ENCODE data around the gene GAPDHS. TPM values are rescaled to one million over a fixed set of nuclear protein-coding genes. Genes with fewer than 3 reads are reported as not detected.
A peak's percentile ranks its signal among the peaks of the same experiment; 100 is the strongest.

GAPDHS gene
- total RNA-seq, 1 donor from 2014 or later = not detected

DNA sequence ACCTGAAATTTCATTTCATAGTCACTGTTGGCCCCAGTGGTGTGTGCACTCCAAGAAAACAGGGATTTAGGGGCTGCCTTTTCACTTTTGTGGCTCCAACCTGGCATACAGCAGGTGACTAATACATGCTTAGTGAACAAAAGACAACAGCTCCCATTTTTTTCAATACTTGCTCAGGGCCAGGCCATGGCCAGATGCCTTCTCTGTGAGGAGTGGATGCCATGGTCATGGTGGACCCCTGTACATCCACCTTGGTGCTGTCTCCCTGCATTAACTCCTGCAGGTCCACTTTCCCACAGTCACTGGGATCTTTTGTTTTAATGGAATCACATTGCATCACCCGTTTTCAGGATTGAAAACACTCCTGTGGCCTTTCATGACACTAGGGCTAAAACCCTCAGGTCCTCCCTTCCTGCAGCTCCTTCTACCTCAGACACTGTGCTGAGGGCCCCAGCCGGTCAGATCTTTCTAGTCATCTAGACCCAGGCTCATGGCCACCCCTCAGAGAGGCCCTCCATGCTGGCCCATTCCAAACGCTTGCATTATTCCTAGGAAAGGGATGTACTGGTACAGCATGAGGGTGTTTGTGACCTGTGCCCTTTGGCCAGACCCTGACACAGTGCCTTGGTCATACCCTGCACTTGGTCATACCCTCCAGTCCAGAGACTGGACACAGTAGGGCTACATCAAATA lies 11.0 kb downstream of the GAPDHS start:
- Mint-ChIP-seq H3K36me3 (peaks cover 5% of the 10 kb centered on the region), H3K4me1 (peaks cover 27% of the 10 kb centered on the region), H3K27me3 (ENCODE audit: insufficient read depth, low read depth) (peaks cover 2% of the 10 kb centered on the region), H3K27ac (no peak overlapping the region), H3K4me3 (peak overlapping the region; percentile 91), H3K9me3 (no peaks in the 10 kb centered on the region)
- Histone ChIP-seq H3K9me3 (ENCODE audit: low read depth) (no peaks in the 10 kb centered on the region), H2AFZ (replicated peaks) (peak overlapping the region; percentile 95), H3K36me3 (no peaks in the 10 kb centered on the region), H3K4me1 (peaks cover 11% of the 10 kb centered on the region), H3F3A (ENCODE audit: low read depth) (no peaks in the 10 kb centered on the region), H4K20me1 (ENCODE audit: low read depth) (peaks cover 12% of the 10 kb centered on the region), H3K4me3 (peak overlapping the region; percentile 82), H3K27ac (no peak overlapping the region), H3K79me2 (ENCODE audit: low read depth) (peaks cover 35% of the 10 kb centered on the region), H3K4me2 (peak overlapping the region; percentile 96), H3K27me3 (no peaks in the 10 kb centered on the region), H3K9ac (peak overlapping the region; percentile 87)
- DNase-seq (ENCODE audit: low spot score) = no peak
- no peak for TF ChIP-seq EZH2phosphoT487 (IDR thresholded peaks at IDR 0.05)
- TF ChIP-seq, protein P1, sequence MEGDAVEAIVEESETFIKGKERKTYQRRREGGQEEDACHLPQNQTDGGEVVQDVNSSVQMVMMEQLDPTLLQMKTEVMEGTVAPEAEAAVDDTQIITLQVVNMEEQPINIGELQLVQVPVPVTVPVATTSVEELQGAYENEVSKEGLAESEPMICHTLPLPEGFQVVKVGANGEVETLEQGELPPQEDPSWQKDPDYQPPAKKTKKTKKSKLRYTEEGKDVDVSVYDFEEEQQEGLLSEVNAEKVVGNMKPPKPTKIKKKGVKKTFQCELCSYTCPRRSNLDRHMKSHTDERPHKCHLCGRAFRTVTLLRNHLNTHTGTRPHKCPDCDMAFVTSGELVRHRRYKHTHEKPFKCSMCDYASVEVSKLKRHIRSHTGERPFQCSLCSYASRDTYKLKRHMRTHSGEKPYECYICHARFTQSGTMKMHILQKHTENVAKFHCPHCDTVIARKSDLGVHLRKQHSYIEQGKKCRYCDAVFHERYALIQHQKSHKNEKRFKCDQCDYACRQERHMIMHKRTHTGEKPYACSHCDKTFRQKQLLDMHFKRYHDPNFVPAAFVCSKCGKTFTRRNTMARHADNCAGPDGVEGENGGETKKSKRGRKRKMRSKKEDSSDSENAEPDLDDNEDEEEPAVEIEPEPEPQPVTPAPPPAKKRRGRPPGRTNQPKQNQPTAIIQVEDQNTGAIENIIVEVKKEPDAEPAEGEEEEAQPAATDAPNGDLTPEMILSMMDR (IDR thresholded peaks at IDR 0.05) = no peak
- TF ChIP-seq EZH2 (IDR thresholded peaks at IDR 0.05) = no peak

DNA sequence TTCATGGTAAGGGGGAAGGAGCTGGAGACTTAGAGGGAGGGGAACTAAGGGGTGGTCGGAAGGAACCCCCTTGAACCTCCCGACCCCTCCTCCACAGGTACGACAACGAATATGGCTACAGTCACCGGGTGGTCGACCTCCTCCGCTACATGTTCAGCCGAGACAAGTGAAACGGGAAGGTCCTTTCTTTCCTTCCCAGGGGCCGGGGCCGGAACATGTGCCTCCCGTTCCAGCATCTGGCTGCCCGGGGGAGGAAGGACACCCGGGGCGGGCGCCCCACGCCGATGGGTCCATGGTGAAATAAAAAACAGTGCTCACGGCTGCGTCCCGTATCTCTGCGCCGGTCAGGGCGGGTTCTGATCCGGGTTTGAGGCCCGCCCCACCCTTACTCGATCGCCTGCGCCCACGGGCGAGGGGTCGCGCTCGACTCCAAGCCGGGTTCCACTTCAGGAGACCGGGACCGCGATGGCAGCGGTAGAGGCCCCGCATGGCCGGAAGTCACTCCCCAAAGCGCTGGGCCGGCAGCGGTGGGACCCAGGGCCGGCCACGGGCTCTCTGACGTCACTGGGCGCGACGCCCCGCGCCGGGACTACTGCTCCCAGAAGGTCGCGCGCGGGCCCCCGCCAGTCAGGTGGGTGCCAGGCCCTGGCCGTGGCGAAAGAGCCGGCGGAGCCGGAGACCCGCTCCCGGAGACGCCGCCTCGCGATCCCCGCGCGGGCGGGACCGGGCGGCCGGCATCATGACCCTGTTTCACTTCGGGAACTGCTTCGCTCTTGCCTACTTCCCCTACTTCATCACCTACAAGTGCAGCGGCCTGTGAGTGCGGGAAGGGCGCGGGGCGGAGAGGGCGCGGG lies 12.0 kb downstream of the GAPDHS start, which contains the start of gene TMEM147:
TSS of gene TMEM147 (plus strand) at position 626 of the 854 bp plus-strand sequence. CDS start at position 740, 114 bp downstream.
- Mint-ChIP-seq H3K9me3 (no peaks in the 10 kb centered on the region), H3K27me3 (ENCODE audit: insufficient read depth, low read depth) (peaks cover 2% of the 10 kb centered on the region), H3K4me3 (peak within 1 kb of the TSS; percentile 91), H3K36me3 (peaks cover 6% of the 10 kb centered on the region), H3K4me1 (peaks cover 28% of the 10 kb centered on the region), H3K27ac (no peak within 1 kb of the TSS)
- no peak for TF ChIP-seq EZH2 (IDR thresholded peaks at IDR 0.05)
- TF ChIP-seq, protein P1 (IDR thresholded peaks at IDR 0.05) = no peak
- no peak for TF ChIP-seq EZH2phosphoT487 (IDR thresholded peaks at IDR 0.05)
- DNase-seq (ENCODE audit: low spot score) = peak; percentile 96
- H3K4me2 ChIP-seq = peak within 1 kb of the TSS; percentile 96
- peak within 1 kb of the TSS; percentile 82 for H3K4me3 ChIP-seq
- H3K27ac ChIP-seq = no peak within 1 kb of the TSS
- H3K79me2 ChIP-seq (ENCODE audit: low read depth) = peaks cover 35% of the 10 kb centered on the region
- peaks cover 18% of the 10 kb centered on the region for H4K20me1 ChIP-seq (ENCODE audit: low read depth)
- H3F3A ChIP-seq (ENCODE audit: low read depth) = no peaks in the 10 kb centered on the region
- peak within 1 kb of the TSS; percentile 87 for H3K9ac ChIP-seq
- no peaks in the 10 kb centered on the region for H3K9me3 ChIP-seq (ENCODE audit: low read depth)
- peaks cover 11% of the 10 kb centered on the region for H3K4me1 ChIP-seq
- H3K27me3 ChIP-seq = no peaks in the 10 kb centered on the region
- H3K36me3 ChIP-seq = no peaks in the 10 kb centered on the region
- H2AFZ ChIP-seq (replicated peaks) = peak within 1 kb of the TSS; percentile 95

DNA sequence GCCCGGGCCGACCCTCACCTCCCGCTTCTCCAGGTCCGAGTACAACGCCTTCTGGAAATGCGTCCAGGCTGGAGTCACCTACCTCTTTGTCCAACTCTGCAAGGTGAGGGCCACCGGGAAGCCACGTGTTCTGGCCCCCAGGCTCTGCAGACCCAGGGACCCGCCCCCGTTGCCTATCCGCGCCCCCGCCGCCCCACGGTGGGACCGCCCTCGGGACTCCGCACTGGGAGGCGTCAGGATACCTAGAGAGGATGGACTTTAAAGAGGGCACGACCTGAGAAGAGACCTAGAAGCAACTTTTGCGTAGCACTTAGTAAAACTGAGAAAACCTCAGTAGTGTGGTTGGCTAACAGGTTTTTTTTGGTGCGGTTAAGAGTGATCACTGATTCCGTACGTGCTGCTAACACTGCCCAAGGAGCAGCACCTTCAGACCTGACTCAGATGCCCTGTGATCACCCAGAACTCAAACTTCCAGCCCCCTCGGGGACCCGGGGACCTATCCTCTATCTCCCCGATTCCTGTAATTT lies 12.7 kb downstream of the GAPDHS start:
- Histone ChIP-seq H3K9me3 (ENCODE audit: low read depth) (no peaks in the 10 kb centered on the region), H2AFZ (replicated peaks) (peak overlapping the region; percentile 95), H3K4me2 (peak overlapping the region; percentile 96), H3K4me3 (peak overlapping the region; percentile 82), H3K9ac (peak overlapping the region; percentile 87), H3K27ac (no peak overlapping the region), H3K4me1 (peaks cover 11% of the 10 kb centered on the region), H4K20me1 (ENCODE audit: low read depth) (peaks cover 18% of the 10 kb centered on the region), H3K79me2 (ENCODE audit: low read depth) (peaks cover 35% of the 10 kb centered on the region), H3K27me3 (no peaks in the 10 kb centered on the region), H3F3A (ENCODE audit: low read depth) (no peaks in the 10 kb centered on the region), H3K36me3 (no peaks in the 10 kb centered on the region)
- Mint-ChIP-seq H3K27me3 (ENCODE audit: insufficient read depth, low read depth) (peaks cover 2% of the 10 kb centered on the region), H3K9me3 (no peaks in the 10 kb centered on the region), H3K36me3 (peaks cover 6% of the 10 kb centered on the region), H3K4me3 (peak overlapping the region; percentile 91), H3K27ac (no peak overlapping the region), H3K4me1 (peaks cover 31% of the 10 kb centered on the region)
- no peak for DNase-seq (ENCODE audit: low spot score)
- TF ChIP-seq, protein P1 (IDR thresholded peaks at IDR 0.05) = no peak
- TF ChIP-seq EZH2 (IDR thresholded peaks at IDR 0.05) = no peak
- TF ChIP-seq EZH2phosphoT487 (IDR thresholded peaks at IDR 0.05) = no peak
